Activated B cell treated with CpG ODN at 0.5 μM for 24 hours (primary cell): ENCODE measurements around the gene LYZL1. TPM values are rescaled to one million over a fixed set of nuclear protein-coding genes. Genes with fewer than 3 reads are reported as not detected.

Source experiments
- ATAC-seq: fragments of 200-7000 bp; cut with Tn5 transposase; one replicate; pipeline ENCODE4 v1.10.0; 2021; ENCODE audit warnings: low read depth, mild to moderate bottlenecking, moderate library complexity
- CTCF ChIA-PET: fragments of 350-600 bp; sonication (Branson Sonifier 250); formaldehyde crosslinking; loops from one replicate; lab custom pipeline; 2021; ENCODE audit warnings: antibody characterized with exemption; lab: Charles Lee
- POLR2A ChIA-PET: fragments of 350-600 bp; sonication (Branson Sonifier 250); formaldehyde crosslinking; loops from one replicate; lab custom pipeline; 2021; ENCODE audit warnings: antibody characterized with exemption; lab: Charles Lee
- DNase-seq: peaks from one replicate; pipeline ENCODE4 v3.0.0; 2022
- H3K27ac Mint-ChIP-seq: one replicate; pipeline ENCODE4 v1.8.0; 2020; ENCODE audit warnings: mixed read lengths
- H3K27me3 Mint-ChIP-seq: one replicate; pipeline ENCODE4 v1.8.0; 2021; ENCODE audit warnings: mixed read lengths
- H3K36me3 Mint-ChIP-seq: one replicate; pipeline ENCODE4 v1.8.0; 2021; ENCODE audit warnings: low read depth, mixed read lengths
- H3K4me1 Mint-ChIP-seq: one replicate; pipeline ENCODE4 v1.8.0; 2021; ENCODE audit warnings: mixed read lengths
- H3K4me3 Mint-ChIP-seq: one replicate; pipeline ENCODE4 v1.8.0; 2020; ENCODE audit warnings: mild to moderate bottlenecking, mixed read lengths
- H3K9me3 Mint-ChIP-seq: one replicate; pipeline ENCODE4 v1.8.0; 2020; ENCODE audit warnings: mixed read lengths
- intact Hi-C: fragments of 100-400 bp; cut with micrococcal nuclease; formaldehyde crosslinking; loops from one replicate; pipeline ENCODE4 v1.15.1; 2024
- total RNA-seq: library from RNA; stranded (reverse); gene quantifications from 2 replicates; pipeline ENCODE4 v1.2.3, GENCODE V29; 2022
- TF ChIP-seq, protein P1 (sequence below): fragments of 200-600 bp; IDR thresholded peaks from one replicate; pipeline ENCODE4 v1.8.0; 2022; ENCODE audit warnings: antibody characterized with exemption, mild to moderate bottlenecking

Gene LYZL1
- total RNA-seq, 1 donor from 2014 or later, result not detected

DNA sequence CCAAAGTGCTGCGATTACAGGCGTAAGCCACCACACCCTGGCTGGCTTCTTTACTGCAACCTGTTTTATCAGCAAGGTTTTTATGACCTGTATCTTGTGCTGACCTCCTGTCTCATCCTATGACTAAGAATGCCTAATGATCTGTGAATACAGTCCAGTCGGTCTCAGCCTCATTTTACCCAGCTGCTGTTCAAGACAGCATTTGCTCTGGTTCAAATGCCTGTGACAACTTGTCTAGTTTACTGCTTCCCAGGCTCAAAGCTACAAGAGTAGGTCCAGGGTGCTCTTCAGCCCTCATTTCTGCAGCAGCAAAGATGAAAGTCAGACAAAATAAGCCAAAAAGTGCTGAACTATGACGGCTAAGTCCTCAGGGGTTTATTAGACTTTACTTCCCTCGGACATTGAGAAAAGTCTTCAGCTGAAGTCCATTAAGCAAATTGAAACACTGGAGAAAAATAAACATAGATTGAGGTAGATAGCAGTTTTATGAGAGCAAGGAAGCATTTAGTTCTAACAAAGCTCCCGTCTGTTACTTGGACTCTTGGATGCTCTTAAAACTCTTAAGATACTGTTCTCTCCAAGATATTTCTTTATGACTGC lies 12.5 kb upstream of the LYZL1 start:
- intact Hi-C loops, result no loop called here
- Mint-ChIP-seq H3K27me3 (no peaks in the 10 kb centered on the region), H3K4me1 (no peaks in the 10 kb centered on the region), H3K36me3 (no peaks in the 10 kb centered on the region), H3K27ac (no peak overlapping the region), H3K9me3 (no peaks in the 10 kb centered on the region), H3K4me3 (no peak overlapping the region)
- ATAC-seq (no peak), DNase-seq (no peak)
- TF ChIP-seq, protein P1, sequence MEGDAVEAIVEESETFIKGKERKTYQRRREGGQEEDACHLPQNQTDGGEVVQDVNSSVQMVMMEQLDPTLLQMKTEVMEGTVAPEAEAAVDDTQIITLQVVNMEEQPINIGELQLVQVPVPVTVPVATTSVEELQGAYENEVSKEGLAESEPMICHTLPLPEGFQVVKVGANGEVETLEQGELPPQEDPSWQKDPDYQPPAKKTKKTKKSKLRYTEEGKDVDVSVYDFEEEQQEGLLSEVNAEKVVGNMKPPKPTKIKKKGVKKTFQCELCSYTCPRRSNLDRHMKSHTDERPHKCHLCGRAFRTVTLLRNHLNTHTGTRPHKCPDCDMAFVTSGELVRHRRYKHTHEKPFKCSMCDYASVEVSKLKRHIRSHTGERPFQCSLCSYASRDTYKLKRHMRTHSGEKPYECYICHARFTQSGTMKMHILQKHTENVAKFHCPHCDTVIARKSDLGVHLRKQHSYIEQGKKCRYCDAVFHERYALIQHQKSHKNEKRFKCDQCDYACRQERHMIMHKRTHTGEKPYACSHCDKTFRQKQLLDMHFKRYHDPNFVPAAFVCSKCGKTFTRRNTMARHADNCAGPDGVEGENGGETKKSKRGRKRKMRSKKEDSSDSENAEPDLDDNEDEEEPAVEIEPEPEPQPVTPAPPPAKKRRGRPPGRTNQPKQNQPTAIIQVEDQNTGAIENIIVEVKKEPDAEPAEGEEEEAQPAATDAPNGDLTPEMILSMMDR, result no peak
- CTCF ChIA-PET, result no interaction called here
- POLR2A ChIA-PET, result no interaction called here

DNA sequence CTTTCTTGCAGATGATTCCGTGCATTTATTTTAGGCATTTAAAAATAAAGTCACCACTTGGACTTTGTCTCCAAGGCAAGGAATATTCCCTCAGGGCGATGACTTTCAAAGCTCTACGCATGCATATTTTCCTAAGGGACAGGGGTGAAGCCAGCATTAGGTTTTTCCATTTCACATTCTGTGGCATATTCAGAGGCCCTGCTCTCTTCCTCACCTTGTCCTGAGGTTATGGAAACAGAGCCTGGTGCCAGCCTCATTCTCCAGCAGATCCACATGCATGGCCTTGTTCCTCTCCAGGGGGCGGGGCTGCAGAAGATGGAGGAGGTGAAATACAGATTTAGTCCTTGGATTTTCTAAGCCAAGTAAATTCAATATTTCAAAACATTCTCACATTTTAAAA lies 11.6 kb upstream of the LYZL1 start:
- TF ChIP-seq, protein P1, result no peak
- Mint-ChIP-seq H3K27me3 (no peaks in the 10 kb centered on the region), H3K36me3 (no peaks in the 10 kb centered on the region), H3K4me3 (no peak overlapping the region), H3K4me1 (no peaks in the 10 kb centered on the region), H3K9me3 (no peaks in the 10 kb centered on the region), H3K27ac (no peak overlapping the region)
- intact Hi-C loops, result no loop called here
- ChIA-PET CTCF (no interaction called here), POLR2A (no interaction called here)
- ATAC-seq (no peak), DNase-seq (no peak)

DNA sequence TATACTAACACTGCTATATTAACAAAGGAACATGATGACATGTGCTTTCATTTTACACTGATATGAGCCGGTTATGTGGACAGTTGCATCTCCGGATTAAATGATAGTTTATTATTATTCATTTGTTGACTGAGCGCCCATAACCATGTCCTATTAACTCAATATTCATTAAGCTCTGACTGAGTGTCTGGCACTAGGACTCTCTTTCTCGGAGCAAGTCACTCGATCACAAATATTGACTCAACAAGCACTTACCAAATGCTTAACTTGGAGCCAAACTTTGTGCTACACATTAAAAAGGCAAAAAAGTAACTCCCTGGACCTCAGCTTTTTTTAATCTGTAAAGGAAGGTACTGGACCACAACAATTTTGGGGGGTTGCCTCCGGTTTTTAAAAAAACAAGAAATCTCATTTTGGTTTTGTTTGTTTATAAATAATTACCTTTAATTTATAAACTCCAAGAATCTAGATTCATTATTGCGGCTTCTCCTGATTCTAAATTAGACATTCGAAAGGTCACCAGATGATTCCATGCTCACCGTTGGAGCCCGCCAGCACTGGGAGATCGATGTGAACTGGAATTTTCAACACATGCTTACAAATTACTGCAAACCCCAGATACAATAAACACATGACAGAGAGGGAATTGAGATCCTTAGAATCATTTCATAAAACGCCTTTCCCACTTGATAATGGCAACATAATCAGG lies 8.9 kb upstream of the LYZL1 start:
- no peaks in the 10 kb centered on the region for H3K9me3 Mint-ChIP-seq
- no peaks in the 10 kb centered on the region for H3K36me3 Mint-ChIP-seq
- ChIA-PET CTCF (no interaction called here), POLR2A (no interaction called here)
- H3K4me3 Mint-ChIP-seq, result no peak overlapping the region
- H3K4me1 Mint-ChIP-seq, result no peaks in the 10 kb centered on the region
- intact Hi-C loops, result no loop called here
- TF ChIP-seq, protein P1, result no peak
- H3K27ac Mint-ChIP-seq, result no peak overlapping the region
- ATAC-seq (no peak), DNase-seq (no peak)
- H3K27me3 Mint-ChIP-seq, result peaks cover 3% of the 10 kb centered on the region

DNA sequence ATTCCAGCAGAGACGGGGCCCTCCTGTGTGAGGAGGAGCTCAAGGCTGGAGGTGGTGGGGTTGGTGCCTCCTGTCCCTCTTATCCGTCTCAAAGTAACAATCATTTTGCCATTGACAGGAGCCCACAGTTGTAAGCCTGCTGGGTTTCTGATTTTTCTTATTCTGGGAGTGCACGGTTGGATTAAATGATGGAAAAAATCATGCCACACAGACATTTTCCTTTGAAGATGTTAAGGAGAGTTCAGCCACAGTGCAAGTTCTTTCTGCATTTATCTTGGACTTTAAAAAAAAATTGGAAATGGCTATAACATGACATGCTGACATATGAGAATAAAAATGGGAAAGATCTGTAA lies 8.4 kb upstream of the LYZL1 start:
- CTCF ChIA-PET, result no interaction called here
- H3K27me3 Mint-ChIP-seq, result peaks cover 3% of the 10 kb centered on the region
- no peaks in the 10 kb centered on the region for H3K36me3 Mint-ChIP-seq
- H3K9me3 Mint-ChIP-seq, result no peaks in the 10 kb centered on the region
- intact Hi-C loops, result no loop called here
- no peak overlapping the region for H3K4me3 Mint-ChIP-seq
- TF ChIP-seq, protein P1, result no peak
- POLR2A ChIA-PET, result no interaction called here
- ATAC-seq (no peak), DNase-seq (no peak)
- no peaks in the 10 kb centered on the region for H3K4me1 Mint-ChIP-seq
- no peak overlapping the region for H3K27ac Mint-ChIP-seq

DNA sequence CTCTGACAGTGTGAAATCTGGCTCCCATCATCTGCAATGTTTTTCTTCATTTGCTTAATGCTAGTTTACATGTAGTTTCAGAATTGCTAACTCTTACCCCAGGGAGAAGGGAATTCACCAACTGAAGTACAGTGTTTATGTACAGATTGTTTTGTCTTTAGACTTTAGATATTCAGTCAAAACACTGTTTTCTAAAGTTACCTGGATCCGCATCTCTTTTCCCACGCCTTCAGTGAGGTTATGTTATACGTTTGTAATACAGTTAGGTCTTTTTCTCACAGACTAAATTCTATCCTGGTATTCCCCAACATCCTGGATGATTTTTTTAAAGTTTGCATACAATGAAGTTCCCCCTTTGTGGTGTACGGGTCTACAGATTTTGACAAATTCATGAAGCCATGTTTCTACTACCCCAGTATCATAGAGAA lies 3.2 kb upstream of the LYZL1 start:
- intact Hi-C loops, result no loop called here
- Mint-ChIP-seq H3K4me1 (no peaks in the 10 kb centered on the region), H3K27me3 (peaks cover 5% of the 10 kb centered on the region), H3K9me3 (no peaks in the 10 kb centered on the region), H3K36me3 (no peaks in the 10 kb centered on the region), H3K27ac (no peak overlapping the region), H3K4me3 (no peak overlapping the region)
- ATAC-seq, result peak; percentile 42
- ChIA-PET POLR2A (no interaction called here), CTCF (no interaction called here)
- TF ChIP-seq, protein P1, result no peak
- DNase-seq, result no peak
